Dermis microvascular lymphatic vessel endothelial cell (primary cell): ENCODE results near the gene VPS13D. TPM values are rescaled to one million over a fixed set of nuclear protein-coding genes. Genes with fewer than 3 reads are reported as not detected.
A peak's percentile ranks its signal among the peaks of the same experiment; 100 is the strongest.

ENCODE experiments used
- DNase-seq, 2 donors: peaks; one replicate each; pipeline versions ENCODE4 v3.0.0 to v3.0.0-alpha.2; 2010; ENCODE audit warnings: low read depth in 2 of 2
- total RNA-seq: library from RNA; depleted of rRNA; stranded (reverse); fragments of >200 nt; gene quantifications from 2 replicates; pipeline ENCODE4 v1.2.1, GENCODE V29; 2014

Gene VPS13D
- total RNA-seq, 1 donor from 2014 or later: 22.9 TPM

GRCh38 chr1:12400027-12400693 is 170.3 kb downstream of the VPS13D start:
- DNase-seq: no peak

GRCh38 chr1:12402159-12402673 is 172.4 kb downstream of the VPS13D start:
- no peak for DNase-seq

GRCh38 chr1:12402842-12403241 is 173.0 kb downstream of the VPS13D start:
- DNase-seq: no peak

GRCh38 chr1:12404918-12405317 is 175.1 kb downstream of the VPS13D start:
- no peak for DNase-seq

GRCh38 chr1:12405325-12406210 is 175.7 kb downstream of the VPS13D start:
- DNase-seq: peak; percentile 59 to 93

GRCh38 chr1:12406211-12407021 is 176.6 kb downstream of the VPS13D start:
- no peak for DNase-seq

GRCh38 chr1:12407050-12407961 is 177.5 kb downstream of the VPS13D start:
- DNase-seq: peak; percentile 40 to 86

- no peak for DNase-seq
Measured at GRCh38 chr1:12407962-12408454, 178.2 kb downstream of the VPS13D start.

GRCh38 chr1:12408662-12409061 is 178.8 kb downstream of the VPS13D start:
- DNase-seq: no peak

- no peak for DNase-seq
Measured at GRCh38 chr1:12409681-12410080, 179.9 kb downstream of the VPS13D start.

- DNase-seq: no peak
Measured at GRCh38 chr1:12410351-12410750, 180.5 kb downstream of the VPS13D start.

GRCh38 chr1:12411098-12411497 is 181.3 kb downstream of the VPS13D start:
- DNase-seq: no peak

- no peak for DNase-seq
Measured at GRCh38 chr1:12411747-12412146, 181.9 kb downstream of the VPS13D start.

- no peak for DNase-seq
Measured at GRCh38 chr1:12412439-12412838, 182.6 kb downstream of the VPS13D start.

- DNase-seq: no peak
Measured at GRCh38 chr1:12413664-12414410, 184.0 kb downstream of the VPS13D start.

- no peak for DNase-seq
Measured at GRCh38 chr1:12414444-12415018, 184.7 kb downstream of the VPS13D start.

GRCh38 chr1:12415038-12415466 is 185.2 kb downstream of the VPS13D start:
- DNase-seq: no peak

- no peak for DNase-seq
Measured at GRCh38 chr1:12416101-12416500, 186.3 kb downstream of the VPS13D start.

- DNase-seq: no peak
Measured at GRCh38 chr1:12416744-12417143, 186.9 kb downstream of the VPS13D start.
